Neural progenitor cell (in vitro differentiated cells): ENCODE results near the gene ACTC1. TPM values are rescaled to one million over a fixed set of nuclear protein-coding genes. Genes with fewer than 3 reads are reported as not detected.
A peak's percentile ranks its signal among the peaks of the same experiment; 100 is the strongest.

ENCODE experiments used
- DNase-seq: peaks from one replicate; pipeline ENCODE4 v3.0.0-alpha.2; 2016; ENCODE audit warnings: low spot score
- H2AFZ ChIP-seq: fragments of 200-600 bp; sonication (generic); replicated peaks from 2 replicates; pipeline ENCODE4 v1.6.1; 2016; ENCODE audit warnings: antibody characterized with exemption
- H3F3A ChIP-seq: fragments of 200-600 bp; sonication (generic); 2 replicates; pipeline ENCODE4 v1.6.1; 2016; ENCODE audit warnings: antibody characterized with exemption, low read depth
- H3K27ac ChIP-seq: fragments of 200-600 bp; sonication (generic); 2 replicates; pipeline ENCODE4 v1.5.1; 2016; ENCODE audit warnings: mild to moderate bottlenecking
- H3K27me3 ChIP-seq: fragments of 200-600 bp; sonication (generic); 2 replicates; pipeline ENCODE4 v1.6.1; 2016; ENCODE audit warnings: mild to moderate bottlenecking, moderate library complexity
- H3K36me3 ChIP-seq: fragments of 200-600 bp; sonication (generic); 2 replicates; pipeline ENCODE4 v1.5.1; 2016
- H3K4me1 ChIP-seq: fragments of 200-600 bp; sonication (generic); 2 replicates; pipeline ENCODE4 v1.6.1; 2016; ENCODE audit warnings: mixed run types
- H3K4me2 ChIP-seq: fragments of 200-600 bp; sonication (generic); 2 replicates; pipeline ENCODE4 v1.6.1; 2016
- H3K4me3 ChIP-seq: fragments of 200-600 bp; sonication (generic); 2 replicates; pipeline ENCODE4 v1.5.1; 2016
- H3K79me2 ChIP-seq: fragments of 200-600 bp; sonication (generic); 2 replicates; pipeline ENCODE4 v1.6.1; 2016; ENCODE audit warnings: low read depth
- H3K9ac ChIP-seq: fragments of 200-600 bp; sonication (generic); 2 replicates; pipeline ENCODE4 v1.6.1; 2016
- H3K9me3 ChIP-seq: fragments of 200-600 bp; sonication (generic); 2 replicates; pipeline ENCODE4 v1.5.1; 2016; ENCODE audit warnings: low read depth
- H4K20me1 ChIP-seq: fragments of 200-600 bp; sonication (generic); 2 replicates; pipeline ENCODE4 v1.6.1; 2016; ENCODE audit warnings: low read depth
- H3K27ac Mint-ChIP-seq: 3 replicates; pipeline ENCODE4 v1.8.0; 2021; ENCODE audit warnings: mixed read lengths
- H3K27me3 Mint-ChIP-seq: 2 replicates; pipeline ENCODE4 v1.8.0; 2022; ENCODE audit warnings: low read depth, mild to moderate bottlenecking, inconsistent platforms, moderate library complexity, mixed read lengths; ENCODE audit not compliant: insufficient read depth
- H3K36me3 Mint-ChIP-seq: 3 replicates; pipeline ENCODE4 v1.8.0; 2021; ENCODE audit warnings: mixed read lengths
- H3K4me1 Mint-ChIP-seq: 3 replicates; pipeline ENCODE4 v1.8.0; 2021; ENCODE audit warnings: mixed read lengths
- H3K4me3 Mint-ChIP-seq: 3 replicates; pipeline ENCODE4 v1.8.0; 2021; ENCODE audit warnings: mild to moderate bottlenecking, moderate library complexity, mixed read lengths
- H3K9me3 Mint-ChIP-seq: 3 replicates; pipeline ENCODE4 v1.8.0; 2020; ENCODE audit warnings: mixed read lengths
- EZH2 ChIP-seq: fragments of 200-600 bp; sonication (generic); IDR thresholded peaks from 2 replicates; pipeline ENCODE4 v1.6.1; 2017; ENCODE audit warnings: antibody characterized with exemption, mild to moderate bottlenecking, moderate library complexity
- EZH2phosphoT487 ChIP-seq: fragments of 200-600 bp; sonication (generic); IDR thresholded peaks from 2 replicates; pipeline ENCODE4 v1.6.1; 2017; ENCODE audit warnings: antibody characterized with exemption
- total RNA-seq: library from RNA; depleted of rRNA; stranded (reverse); fragments of >200 nt; gene quantifications from 2 replicates; pipeline ENCODE4 v1.2.3, GENCODE V29; 2015; ENCODE audit warnings: low replicate concordance
- TF ChIP-seq, protein P1 (sequence below): fragments of 200-600 bp; sonication (generic); IDR thresholded peaks from 2 replicates; pipeline ENCODE4 v1.5.1; 2017; ENCODE audit warnings: antibody characterized with exemption, mild to moderate bottlenecking

The ACTC1 gene
- total RNA-seq, 1 donor from 2014 or later, result 3.8 TPM

DNA sequence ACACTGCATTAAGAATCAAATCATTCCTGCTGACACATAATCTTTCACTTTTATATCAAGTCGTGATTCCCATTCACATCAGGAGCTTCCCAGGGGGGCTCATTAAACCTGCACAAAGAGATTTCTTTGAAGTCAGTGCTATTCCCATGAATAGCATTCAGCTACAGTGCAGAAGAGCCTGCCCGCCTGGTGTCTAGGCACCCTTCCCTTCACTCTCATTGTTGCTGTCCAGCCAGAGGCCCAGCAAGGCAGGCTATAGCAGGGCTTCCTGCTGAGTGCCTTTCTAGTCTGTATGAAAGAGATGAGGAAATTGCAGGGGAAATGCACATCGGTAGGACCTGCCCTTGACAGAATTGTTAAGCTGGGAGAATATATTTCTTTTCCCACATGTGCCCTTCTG is 36.0 kb downstream of the ACTC1 start:
- Histone ChIP-seq H3K4me1 (peaks cover 21% of the 10 kb centered on the region), H3K4me3 (no peak overlapping the region), H3K9ac (no peak overlapping the region), H3K79me2 (no peaks in the 10 kb centered on the region), H3K9me3 (no peaks in the 10 kb centered on the region), H3K4me2 (peak overlapping the region; percentile 33), H4K20me1 (peaks cover 18% of the 10 kb centered on the region), H3K27ac (no peak overlapping the region), H3K36me3 (no peaks in the 10 kb centered on the region), H3K27me3 (peaks cover 54% of the 10 kb centered on the region), H3F3A (peaks cover 3% of the 10 kb centered on the region), H2AFZ (no peak overlapping the region)
- no peak for TF ChIP-seq EZH2
- no peak for TF ChIP-seq EZH2phosphoT487
- TF ChIP-seq, protein P1, sequence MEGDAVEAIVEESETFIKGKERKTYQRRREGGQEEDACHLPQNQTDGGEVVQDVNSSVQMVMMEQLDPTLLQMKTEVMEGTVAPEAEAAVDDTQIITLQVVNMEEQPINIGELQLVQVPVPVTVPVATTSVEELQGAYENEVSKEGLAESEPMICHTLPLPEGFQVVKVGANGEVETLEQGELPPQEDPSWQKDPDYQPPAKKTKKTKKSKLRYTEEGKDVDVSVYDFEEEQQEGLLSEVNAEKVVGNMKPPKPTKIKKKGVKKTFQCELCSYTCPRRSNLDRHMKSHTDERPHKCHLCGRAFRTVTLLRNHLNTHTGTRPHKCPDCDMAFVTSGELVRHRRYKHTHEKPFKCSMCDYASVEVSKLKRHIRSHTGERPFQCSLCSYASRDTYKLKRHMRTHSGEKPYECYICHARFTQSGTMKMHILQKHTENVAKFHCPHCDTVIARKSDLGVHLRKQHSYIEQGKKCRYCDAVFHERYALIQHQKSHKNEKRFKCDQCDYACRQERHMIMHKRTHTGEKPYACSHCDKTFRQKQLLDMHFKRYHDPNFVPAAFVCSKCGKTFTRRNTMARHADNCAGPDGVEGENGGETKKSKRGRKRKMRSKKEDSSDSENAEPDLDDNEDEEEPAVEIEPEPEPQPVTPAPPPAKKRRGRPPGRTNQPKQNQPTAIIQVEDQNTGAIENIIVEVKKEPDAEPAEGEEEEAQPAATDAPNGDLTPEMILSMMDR, result no peak
- Mint-ChIP-seq H3K36me3 (no peaks in the 10 kb centered on the region), H3K27ac (no peak overlapping the region), H3K9me3 (peaks cover 3% of the 10 kb centered on the region), H3K27me3 (peaks cover 28% of the 10 kb centered on the region), H3K4me1 (peaks cover 24% of the 10 kb centered on the region), H3K4me3 (no peak overlapping the region)
- DNase-seq, result peak; percentile 58

- Histone ChIP-seq H4K20me1 (peaks cover 31% of the 10 kb centered on the region), H3K4me1 (peaks cover 24% of the 10 kb centered on the region), H2AFZ (no peak overlapping the region), H3K27ac (no peak overlapping the region), H3K9me3 (no peaks in the 10 kb centered on the region), H3K36me3 (no peaks in the 10 kb centered on the region), H3K9ac (no peak overlapping the region), H3K79me2 (no peaks in the 10 kb centered on the region), H3K4me3 (no peak overlapping the region), H3F3A (peaks cover 9% of the 10 kb centered on the region), H3K4me2 (no peak overlapping the region), H3K27me3 (peaks cover 74% of the 10 kb centered on the region)
- Mint-ChIP-seq H3K27ac (no peak overlapping the region), H3K4me1 (peaks cover 26% of the 10 kb centered on the region), H3K36me3 (no peaks in the 10 kb centered on the region), H3K4me3 (no peak overlapping the region), H3K9me3 (peaks cover 2% of the 10 kb centered on the region), H3K27me3 (peaks cover 43% of the 10 kb centered on the region)
- DNase-seq, result no peak
- TF ChIP-seq, protein P1, result no peak
- TF ChIP-seq EZH2phosphoT487, result no peak
- TF ChIP-seq EZH2, result no peak
These were observed 38.1 kb downstream of the ACTC1 start for GRCh38 chr15:34757262-34757661.

DNA sequence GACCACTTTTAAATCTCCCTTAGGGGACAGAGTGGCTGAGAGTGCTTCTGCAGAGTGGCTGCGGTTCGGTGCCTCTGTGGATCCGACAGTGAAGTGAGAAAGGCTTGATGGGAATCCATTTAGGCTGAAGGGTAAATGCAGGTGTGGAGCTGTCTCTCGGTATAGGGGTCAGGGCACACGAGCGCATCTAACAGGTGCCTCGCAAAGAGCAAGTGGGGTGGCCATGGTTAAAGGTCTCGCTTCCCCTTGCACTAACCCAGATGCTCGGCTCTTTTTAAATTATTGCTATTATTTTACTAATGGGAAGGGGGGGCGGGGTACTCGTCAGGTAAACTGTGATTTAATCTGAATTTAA is 40.0 kb downstream of the ACTC1 start:
- H2AFZ ChIP-seq, result no peak overlapping the region
- H3K27ac Mint-ChIP-seq, result no peak overlapping the region

More for the DNA sequence above, 40.0 kb downstream of the ACTC1 start:
- Mint-ChIP-seq H3K9me3 (peaks cover 2% of the 10 kb centered on the region), H3K4me1 (peaks cover 26% of the 10 kb centered on the region), H3K27me3 (peaks cover 43% of the 10 kb centered on the region), H3K36me3 (no peaks in the 10 kb centered on the region), H3K4me3 (peak overlapping the region; percentile 80)
- H3K9me3 ChIP-seq, result no peaks in the 10 kb centered on the region
- H3K4me3 ChIP-seq, result peak overlapping the region; percentile 55
- peaks cover 91% of the 10 kb centered on the region for H3K27me3 ChIP-seq
- peak overlapping the region; percentile 88 for H3K4me2 ChIP-seq
- peaks cover 24% of the 10 kb centered on the region for H3K4me1 ChIP-seq
- no peak for DNase-seq
- no peak overlapping the region for H3K9ac ChIP-seq
- H3F3A ChIP-seq, result peaks cover 9% of the 10 kb centered on the region
- TF ChIP-seq EZH2phosphoT487 (no peak), EZH2 (no peak)
- TF ChIP-seq, protein P1, result no peak
- H4K20me1 ChIP-seq, result peaks cover 31% of the 10 kb centered on the region
- H3K27ac ChIP-seq, result no peak overlapping the region
- H3K79me2 ChIP-seq, result no peaks in the 10 kb centered on the region
- no peaks in the 10 kb centered on the region for H3K36me3 ChIP-seq
